Measurements from ENCODE around the gene IRGC. TPM values are rescaled to one million over a fixed set of nuclear protein-coding genes. Genes with fewer than 3 reads are reported as not detected.

The IRGC gene
- total and polyA plus RNA-seq, 2 of the 13 experiments (the other 11 are each of a cell fraction or from before 2014, with no cell fraction given), result not detected

- peak; percentile 76 for TF ChIP-seq ZBED4 (CRISPR knock-in tag; IDR thresholded peaks at IDR 0.05; ENCODE audit: borderline replicate concordance)
- TF ChIP-seq TFE3 (CRISPR knock-in tag; IDR thresholded peaks at IDR 0.05), result peak; percentile 71
- peak; percentile 8; the same call in 1 of the 2 replicates for TF ChIP-seq RARA (CRISPR knock-in tag; IDR thresholded peaks at IDR 0.05)
- 0 out of 2 replicates have a peak, but pooled peaks have one; percentile 13 for TF ChIP-seq ZNF609 (CRISPR knock-in tag; IDR thresholded peaks at IDR 0.05; ENCODE audit: borderline replicate concordance)
- 0 out of 2 replicates have a peak, but pooled peaks have one; percentile 5 for TF ChIP-seq ARID3A (IDR thresholded peaks at IDR 0.05; ENCODE audit: low read depth, low read length)
- no peak for TF ChIP-seq ZNF251 (CRISPR knock-in tag; IDR thresholded peaks at IDR 0.05)
- TF ChIP-seq AGO2 (optimal IDR thresholded peaks at IDR 0.05; ENCODE audit: low read depth, low read length), result peak; percentile 75
- TF ChIP-seq KDM5B (CRISPR knock-in tag; IDR thresholded peaks at IDR 0.05; ENCODE audit: borderline replicate concordance), result peak; percentile 59; the same call in 1 of the 2 replicates
- 0 out of 2 replicates have a peak, but pooled peaks have one; percentile 4 for TF ChIP-seq ZNF20 (CRISPR knock-in tag; IDR thresholded peaks at IDR 0.05)
- peak; percentile 84 for TF ChIP-seq ZFX (CRISPR knock-in tag; IDR thresholded peaks at IDR 0.05; ENCODE audit: low read depth)
- 0 out of 2 replicates have a peak, but pooled peaks have one; percentile 44 for TF ChIP-seq ZFP1 (CRISPR knock-in tag; IDR thresholded peaks at IDR 0.05)
- no peak for TF ChIP-seq KAT7 (CRISPR knock-in tag; IDR thresholded peaks at IDR 0.05; ENCODE audit: borderline replicate concordance)
- no peak for TF ChIP-seq ATF3 (CRISPR knock-in tag; IDR thresholded peaks at IDR 0.05)
- TF ChIP-seq ZNF878 (CRISPR knock-in tag; IDR thresholded peaks at IDR 0.05), result no peak; the same call in 1 of the 2 replicates
- peak; percentile 76; the same call in 1 of the 2 replicates for TF ChIP-seq SALL2 (CRISPR knock-in tag; IDR thresholded peaks at IDR 0.05)
- TF ChIP-seq RBFOX2 (IDR thresholded peaks at IDR 0.05; ENCODE audit: low read depth, low read length), result peak; percentile 95
These were observed 38.8 kb downstream of the IRGC start, which contains the start of gene SMG9 (continued) for GRCh38 chr19:43754503-43755255.

All from HepG2 (cell line).